HepG2 (cell line): ENCODE measurements around the gene MYLK. TPM values are rescaled to one million over a fixed set of nuclear protein-coding genes. Genes with fewer than 3 reads are reported as not detected.

ENCODE experiments used
- AGO2 ChIP-seq: fragments of 200-400 bp; formaldehyde crosslinking; optimal IDR thresholded peaks from 2 replicates; pipeline ENCODE3; 2017; ENCODE audit warnings: mild to moderate bottlenecking, low read depth, low read length, moderate library complexity
- AHR ChIP-seq: IDR thresholded peaks from 2 replicates; pipeline ENCODE4 v1.6.1; 2018; ENCODE audit warnings: missing genetic modification reagents, missing compliant biosample characterization
- CCDC6 ChIP-seq: sonication (generic); formaldehyde crosslinking; IDR thresholded peaks from 2 replicates; pipeline ENCODE4 v1.8.1; 2022; ENCODE audit warnings: mild to moderate bottlenecking, missing genetic modification reagents, moderate library complexity
- CEBPG ChIP-seq: IDR thresholded peaks from 2 replicates; pipeline ENCODE4 v1.6.1; 2016
- CSRNP1 ChIP-seq: sonication (generic); formaldehyde crosslinking; IDR thresholded peaks from 2 replicates; pipeline ENCODE4 v1.8.1; 2023; ENCODE audit warnings: mild to moderate bottlenecking, missing genetic modification reagents
- IKZF5 ChIP-seq: IDR thresholded peaks from 2 replicates; pipeline ENCODE4 v1.6.1; 2018; ENCODE audit warnings: missing genetic modification reagents, mild to moderate bottlenecking, missing compliant biosample characterization
- IRF1 ChIP-seq: sonication (generic); formaldehyde crosslinking; IDR thresholded peaks from 2 replicates; pipeline ENCODE4 v1.4.0; 2020; ENCODE audit warnings: low read depth, mild to moderate bottlenecking, missing genetic modification reagents
- JUN ChIP-seq: sonication (generic); formaldehyde crosslinking; IDR thresholded peaks from 2 replicates; pipeline ENCODE4 v1.4.0; 2020; ENCODE audit warnings: mild to moderate bottlenecking, missing genetic modification reagents
- MIXL1 ChIP-seq: IDR thresholded peaks from 2 replicates; pipeline ENCODE4 v1.6.1; 2016
- MXD3 ChIP-seq: IDR thresholded peaks from 2 replicates; pipeline ENCODE4 v1.6.1; 2016; ENCODE audit warnings: mild to moderate bottlenecking, missing biosample characterization, missing genetic modification reagents
- RARG ChIP-seq: sonication (generic); formaldehyde crosslinking; IDR thresholded peaks from 2 replicates; pipeline ENCODE4 v1.4.0; 2020; ENCODE audit warnings: low read depth, mild to moderate bottlenecking, missing genetic modification reagents
- REXO4 ChIP-seq: sonication (generic); formaldehyde crosslinking; IDR thresholded peaks from 2 replicates; pipeline ENCODE4 v1.8.0; 2022; ENCODE audit warnings: missing genetic modification reagents, mild to moderate bottlenecking, borderline replicate concordance
- SOX6 ChIP-seq, 2 experiments: fragments of 450-650 bp in 1 of 2; sonication (generic) in 1 of 2; formaldehyde crosslinking in 1 of 2; IDR thresholded peaks; 2 replicates each; pipeline versions ENCODE4 v1.4.0 to v1.6.1; 2017 to 2020; ENCODE audit warnings: antibody characterized with exemption in 1 of 2, mild to moderate bottlenecking in 1 of 2, missing genetic modification reagents in 1 of 2
- SP5 ChIP-seq: IDR thresholded peaks from 2 replicates; pipeline ENCODE4 v1.6.1; 2016; ENCODE audit warnings: low read depth, borderline replicate concordance
- THAP8 ChIP-seq: sonication (generic); formaldehyde crosslinking; IDR thresholded peaks from 2 replicates; pipeline ENCODE4 v1.5.1; 2020; ENCODE audit warnings: missing genetic modification reagents, mild to moderate bottlenecking, borderline replicate concordance
- ZBTB42 ChIP-seq: sonication (generic); formaldehyde crosslinking; IDR thresholded peaks from 2 replicates; pipeline ENCODE4 v1.5.0; 2020; ENCODE audit warnings: mild to moderate bottlenecking, missing genetic modification reagents
- ZNF235 ChIP-seq: sonication (generic); formaldehyde crosslinking; IDR thresholded peaks from 2 replicates; pipeline ENCODE4 v1.8.1; 2023; ENCODE audit warnings: mild to moderate bottlenecking, missing genetic modification reagents, borderline replicate concordance
- ZNF260 ChIP-seq: sonication (generic); formaldehyde crosslinking; IDR thresholded peaks from 2 replicates; pipeline ENCODE4 v1.4.0; 2020; ENCODE audit warnings: missing genetic modification reagents, low read depth, mild to moderate bottlenecking, borderline replicate concordance
- ZNF549 ChIP-seq: sonication (generic); formaldehyde crosslinking; IDR thresholded peaks from 2 replicates; pipeline ENCODE4 v1.5.0; 2020; ENCODE audit warnings: missing genetic modification reagents
- ZNF687 ChIP-seq: sonication (generic); formaldehyde crosslinking; IDR thresholded peaks from 2 replicates; pipeline ENCODE4 v1.5.1; 2020; ENCODE audit warnings: mild to moderate bottlenecking, missing genetic modification reagents, moderate library complexity
- ZSCAN30 ChIP-seq: sonication (generic); formaldehyde crosslinking; IDR thresholded peaks from 2 replicates; pipeline ENCODE4 v1.5.0; 2020; ENCODE audit warnings: mild to moderate bottlenecking, missing genetic modification reagents
- polyA plus RNA-seq, 8 experiments: library from polyadenylated mRNA; depleted of rRNA in 3 of 8; stranded (reverse) in 7 of 8; unstranded in 1 of 8; fragments of >200 nt; fragmentation: Illumina TruSeq in 4 of 8; extraction: Trizol in 4 of 8; gene quantifications; 2 replicates each; pipeline versions ENCODE4 v1.2.1 to v1.2.3, GENCODE V29; 2011 to 2016; ENCODE audit warnings: low read depth in 4 of 8, missing spikeins in 1 of 8, mixed read lengths in 1 of 8; ENCODE audit not compliant: insufficient read depth in 1 of 8
- total RNA-seq, 5 experiments: library from RNA; depleted of rRNA; stranded (reverse); fragments of >200 nt; fragmentation: Illumina TruSeq; extraction: Trizol; gene quantifications; 2 replicates each; pipeline ENCODE4 v1.2.3, GENCODE V29; 2016; ENCODE audit warnings: low read depth in 1 of 5

Gene MYLK
- total and polyA plus RNA-seq, 2 of the 13 experiments (the other 11 are each of a cell fraction or from before 2014, with no cell fraction given): 10.6 to 34.9 TPM

- TF ChIP-seq MXD3 (no peak), JUN (CRISPR knock-in tag) (no peak), IKZF5 (no peak), ZBTB42 (CRISPR knock-in tag) (no peak), ZNF235 (no peak), MIXL1 (no peak), THAP8 (CRISPR knock-in tag) (no peak), ZNF687 (CRISPR knock-in tag) (no peak), SP5 (CRISPR knock-in tag) (no peak), SOX6 (IDR thresholded peaks at IDR 0.05) (no peak), SOX6 (CRISPR knock-in tag; IDR thresholded peaks at IDR 0.05) (peak; percentile 38; the same call in 1 of the 2 replicates), RARG (CRISPR knock-in tag) (no peak), IRF1 (CRISPR knock-in tag) (no peak), ZSCAN30 (CRISPR knock-in tag) (no peak), CEBPG (0 out of 2 replicates have a peak, but pooled peaks have one; percentile 39), CSRNP1 (no peak), ZNF549 (CRISPR knock-in tag) (no peak), ZNF260 (no peak), AGO2 (no peak), CCDC6 (CRISPR knock-in tag) (no peak), REXO4 (no peak), AHR (no peak)
These were observed 101.0 kb downstream of the MYLK start (continued) for GRCh38 chr3:123783050-123783689.
